ENCODE measurements around the gene SPO11. TPM values are rescaled to one million over a fixed set of nuclear protein-coding genes. Genes with fewer than 3 reads are reported as not detected.

SPO11 gene
- total RNA-seq, 4 donors from 2014 or later = not detected

GRCh38 chr20:57391439-57392301 lies 62.1 kb downstream of the SPO11 start:
- TF ChIP-seq POLR2A (IDR thresholded peaks at IDR 0.05) = no peak
- TF ChIP-seq, protein P1, sequence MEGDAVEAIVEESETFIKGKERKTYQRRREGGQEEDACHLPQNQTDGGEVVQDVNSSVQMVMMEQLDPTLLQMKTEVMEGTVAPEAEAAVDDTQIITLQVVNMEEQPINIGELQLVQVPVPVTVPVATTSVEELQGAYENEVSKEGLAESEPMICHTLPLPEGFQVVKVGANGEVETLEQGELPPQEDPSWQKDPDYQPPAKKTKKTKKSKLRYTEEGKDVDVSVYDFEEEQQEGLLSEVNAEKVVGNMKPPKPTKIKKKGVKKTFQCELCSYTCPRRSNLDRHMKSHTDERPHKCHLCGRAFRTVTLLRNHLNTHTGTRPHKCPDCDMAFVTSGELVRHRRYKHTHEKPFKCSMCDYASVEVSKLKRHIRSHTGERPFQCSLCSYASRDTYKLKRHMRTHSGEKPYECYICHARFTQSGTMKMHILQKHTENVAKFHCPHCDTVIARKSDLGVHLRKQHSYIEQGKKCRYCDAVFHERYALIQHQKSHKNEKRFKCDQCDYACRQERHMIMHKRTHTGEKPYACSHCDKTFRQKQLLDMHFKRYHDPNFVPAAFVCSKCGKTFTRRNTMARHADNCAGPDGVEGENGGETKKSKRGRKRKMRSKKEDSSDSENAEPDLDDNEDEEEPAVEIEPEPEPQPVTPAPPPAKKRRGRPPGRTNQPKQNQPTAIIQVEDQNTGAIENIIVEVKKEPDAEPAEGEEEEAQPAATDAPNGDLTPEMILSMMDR (IDR thresholded peaks at IDR 0.05) = no peak
- no peak for DNase-seq (ENCODE audit: low spot score in 2 of 2)
- intact Hi-C loops (cut with DNase I; ENCODE audit: low total_unique reads) = no loop called here
- H3K4me3 ChIP-seq (ENCODE audit: low read depth, poor library complexity, severe bottlenecking) = peak overlapping the region; percentile 56
- 4 to 19% methylated on average over 10 to 40 of the region's 98 CpGs for WGBS, 2 donors

GRCh38 chr20:57392512-57393271 lies 63.1 kb downstream of the SPO11 start:
- DNase-seq (ENCODE audit: low spot score in 2 of 2) = peak in 1 of 2 donors; percentile 34
- TF ChIP-seq, protein P1 (IDR thresholded peaks at IDR 0.05) = no peak
- TF ChIP-seq POLR2A (IDR thresholded peaks at IDR 0.05) = no peak
- 45 to 52% methylated on average over 31 to 33 of the region's 33 CpGs for WGBS, 2 donors
- H3K4me3 ChIP-seq (ENCODE audit: low read depth, poor library complexity, severe bottlenecking) = peak overlapping the region; percentile 14
- intact Hi-C loops (cut with DNase I; ENCODE audit: low total_unique reads) = no loop called here

Small RNA genes within 50 kb of the gene (microRNA-seq; reads per million reads assigned to microRNA genes)
- 0 reads per million in 2 donors for gene MIR4325 (ENCODE audit: borderline number of aligned reads in 1 of 2, borderline replicate concordance in 2 of 2)

Other genes with a start within 250 kb of the SPO11 start
- 10 to 100 TPM; 40.5 to 66.3 (median 46.8) TPM for gene BMP7, start 63.2 kb upstream of the SPO11 start, total RNA-seq
- gene RAE1, start 21.5 kb downstream of the SPO11 start, total RNA-seq = 10 to 100 TPM; 30.5 to 45.7 (median 34.5) TPM
- gene RBM38, start 61.6 kb downstream of the SPO11 start, total RNA-seq = 10 to 100 TPM in 2 of 4 donors, 1 to 10 TPM in 2; 6.2 to 13.3 (median 11.2) TPM
- not detected for gene CTCFL, start 195.3 kb downstream of the SPO11 start, total RNA-seq
- 10 to 100 TPM in 1 of 4 donors, 1 to 10 TPM in 2, under 1 TPM in 1; 0.12 to 11.6 (median 2.1) TPM for gene PCK1, start 231.3 kb downstream of the SPO11 start, total RNA-seq

Measured in lower leg skin (tissue), 4 donors.